D721Med (cell line): Measurements from ENCODE around the gene FCER2.

ENCODE experiments used
- DNase-seq: peaks from one replicate; pipeline ENCODE4 v3.0.0; 2011; ENCODE audit warnings: low spot score; ENCODE audit not compliant: insufficient read length
- FAIRE-seq: peaks from 2 replicates; lab custom pipeline; 2011; peaks lifted over from hg19 to GRCh38; lab: Jason Lieb, UNC
- TF ChIP-seq, protein P1 (sequence below): IDR thresholded peaks from 2 replicates; pipeline ENCODE4 v1.5.1; 2012; ENCODE audit warnings: mild to moderate bottlenecking, control low read depth; ENCODE audit not compliant: insufficient read depth; ENCODE audit errors: missing control alignments

FCER2 gene

DNA sequence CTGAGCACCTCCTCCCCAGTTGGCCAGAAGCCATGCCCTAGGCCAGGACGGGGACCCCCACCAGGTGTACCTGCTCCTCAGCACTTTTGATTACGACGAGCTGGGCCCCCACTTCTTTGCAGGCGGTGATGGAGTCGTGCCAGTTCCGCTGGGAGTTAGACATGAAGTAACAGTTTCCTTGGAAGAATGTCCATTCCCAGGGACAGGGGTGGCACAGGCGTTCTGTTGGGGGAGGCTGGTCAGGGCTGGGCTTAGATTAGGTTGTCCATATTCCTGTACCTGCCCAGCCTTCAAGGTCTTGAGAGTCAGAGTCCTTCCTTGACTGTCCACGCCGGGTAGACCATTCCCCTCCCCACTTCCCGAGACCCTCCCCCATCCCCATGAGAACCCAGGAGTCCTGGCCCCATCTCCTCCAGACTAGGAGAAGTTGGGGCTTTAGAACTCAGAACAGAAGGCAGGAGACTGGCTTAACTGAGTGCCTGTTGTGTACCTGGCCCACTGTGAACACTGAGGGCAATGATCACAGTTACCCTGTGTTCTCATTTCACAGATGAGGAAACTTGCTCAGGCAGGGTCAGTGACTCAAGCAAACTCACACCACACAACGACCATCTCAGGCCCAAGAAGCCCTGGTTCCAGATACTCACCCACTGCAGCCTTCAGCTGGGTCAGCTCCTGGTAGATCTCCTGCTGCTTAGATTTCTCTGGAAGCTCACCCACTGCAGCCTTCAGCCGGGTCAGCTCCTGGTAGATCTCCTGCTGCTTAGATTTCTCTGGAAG, 43.1 kb upstream of the FCER2 start:
- DNase-seq (no peak), FAIRE-seq (no peak)
- TF ChIP-seq, protein P1, sequence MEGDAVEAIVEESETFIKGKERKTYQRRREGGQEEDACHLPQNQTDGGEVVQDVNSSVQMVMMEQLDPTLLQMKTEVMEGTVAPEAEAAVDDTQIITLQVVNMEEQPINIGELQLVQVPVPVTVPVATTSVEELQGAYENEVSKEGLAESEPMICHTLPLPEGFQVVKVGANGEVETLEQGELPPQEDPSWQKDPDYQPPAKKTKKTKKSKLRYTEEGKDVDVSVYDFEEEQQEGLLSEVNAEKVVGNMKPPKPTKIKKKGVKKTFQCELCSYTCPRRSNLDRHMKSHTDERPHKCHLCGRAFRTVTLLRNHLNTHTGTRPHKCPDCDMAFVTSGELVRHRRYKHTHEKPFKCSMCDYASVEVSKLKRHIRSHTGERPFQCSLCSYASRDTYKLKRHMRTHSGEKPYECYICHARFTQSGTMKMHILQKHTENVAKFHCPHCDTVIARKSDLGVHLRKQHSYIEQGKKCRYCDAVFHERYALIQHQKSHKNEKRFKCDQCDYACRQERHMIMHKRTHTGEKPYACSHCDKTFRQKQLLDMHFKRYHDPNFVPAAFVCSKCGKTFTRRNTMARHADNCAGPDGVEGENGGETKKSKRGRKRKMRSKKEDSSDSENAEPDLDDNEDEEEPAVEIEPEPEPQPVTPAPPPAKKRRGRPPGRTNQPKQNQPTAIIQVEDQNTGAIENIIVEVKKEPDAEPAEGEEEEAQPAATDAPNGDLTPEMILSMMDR = no peak

DNA sequence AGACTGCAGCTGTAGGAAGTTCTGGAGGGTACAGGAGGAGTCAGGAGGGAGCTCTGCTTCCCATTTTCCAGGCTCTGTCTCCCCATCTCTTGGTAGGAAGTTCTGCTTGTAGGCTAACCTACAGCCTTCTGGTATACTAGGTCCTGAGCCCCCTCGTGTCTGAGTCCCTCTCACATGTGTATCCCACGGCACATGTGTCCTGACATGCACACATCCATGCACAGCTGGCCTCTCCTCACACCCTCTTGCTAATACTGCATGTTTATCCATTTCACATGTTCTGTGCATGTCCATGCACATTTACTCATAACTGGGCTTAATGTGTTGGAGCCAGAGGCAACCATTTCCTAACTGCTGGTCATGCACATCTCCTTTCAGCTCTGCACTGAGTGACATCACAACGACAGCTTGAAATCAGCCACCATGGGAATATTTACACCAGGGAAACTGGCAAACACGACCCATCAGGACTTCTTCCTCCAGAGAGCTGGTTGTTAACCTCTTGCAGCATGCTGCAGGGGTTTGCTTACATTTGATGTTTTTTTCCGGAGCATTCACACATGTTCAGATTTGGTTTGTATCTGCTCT, 42.4 kb upstream of the FCER2 start:
- FAIRE-seq (no peak), DNase-seq (no peak)
- TF ChIP-seq, protein P1 = no peak

DNA sequence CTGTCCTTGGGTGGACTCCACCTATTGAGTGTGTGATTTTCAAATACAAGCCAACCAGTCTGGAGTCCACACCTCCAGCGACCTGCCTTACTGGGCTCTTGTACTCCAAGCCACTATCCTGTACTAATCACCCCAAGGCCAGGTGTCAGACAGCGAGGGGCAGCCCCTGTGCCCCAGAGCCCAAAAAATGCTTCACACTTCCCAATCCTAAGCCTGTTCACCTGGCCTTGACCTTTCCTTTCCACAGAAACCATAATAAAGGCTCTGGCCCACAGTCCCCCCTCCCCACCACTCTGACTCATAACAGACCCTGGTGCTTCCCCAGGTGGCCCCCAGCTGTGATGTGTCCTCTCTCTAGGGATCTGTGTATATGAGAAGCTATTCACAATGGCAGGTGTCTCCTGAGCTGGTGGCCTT, 41.5 kb upstream of the FCER2 start:
- DNase-seq = peak; percentile 7
- TF ChIP-seq, protein P1 = no peak
- FAIRE-seq = no peak

DNA sequence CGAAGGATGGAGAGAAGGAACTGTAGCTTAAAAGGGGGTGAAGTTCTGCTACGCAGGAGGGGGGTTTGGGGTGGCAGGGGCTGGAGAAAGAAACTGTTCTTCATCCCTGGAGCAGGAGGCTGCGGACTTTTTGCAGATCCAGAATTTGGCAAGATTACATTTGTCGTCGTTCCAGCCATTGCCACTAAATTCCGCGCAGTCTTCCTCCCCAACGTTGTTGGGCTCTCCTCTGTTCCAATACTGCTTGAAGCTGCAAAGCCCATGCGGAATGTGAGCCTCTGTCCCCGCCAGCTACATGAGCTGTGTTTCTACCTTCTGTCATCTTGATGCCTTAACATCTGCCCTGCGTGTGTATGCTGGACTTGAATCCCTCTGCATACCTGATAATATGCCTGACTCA, 41.1 kb upstream of the FCER2 start:
- DNase-seq (no peak), FAIRE-seq (no peak)
- TF ChIP-seq, protein P1 = no peak

DNA sequence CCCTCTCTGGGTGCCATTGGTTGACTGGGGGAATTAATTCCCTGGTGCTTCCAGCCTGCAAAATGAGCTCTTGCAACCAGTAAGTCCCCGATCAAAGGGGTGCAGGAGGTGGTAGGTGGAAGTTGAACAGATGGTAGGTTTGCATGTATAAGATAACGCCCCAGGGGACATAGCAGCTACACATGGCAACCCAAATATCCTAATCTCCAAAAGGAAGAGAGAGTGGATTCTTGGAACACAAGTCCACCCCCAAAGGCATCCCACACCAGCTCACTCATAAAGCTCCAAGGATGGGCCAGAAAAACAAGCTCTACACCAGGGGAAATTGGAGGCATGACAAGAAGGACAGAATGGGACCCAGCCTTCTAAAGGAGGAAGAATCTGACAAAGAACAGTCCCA, 40.6 kb upstream of the FCER2 start:
- FAIRE-seq (no peak), DNase-seq (no peak)
- TF ChIP-seq, protein P1 = no peak

DNA sequence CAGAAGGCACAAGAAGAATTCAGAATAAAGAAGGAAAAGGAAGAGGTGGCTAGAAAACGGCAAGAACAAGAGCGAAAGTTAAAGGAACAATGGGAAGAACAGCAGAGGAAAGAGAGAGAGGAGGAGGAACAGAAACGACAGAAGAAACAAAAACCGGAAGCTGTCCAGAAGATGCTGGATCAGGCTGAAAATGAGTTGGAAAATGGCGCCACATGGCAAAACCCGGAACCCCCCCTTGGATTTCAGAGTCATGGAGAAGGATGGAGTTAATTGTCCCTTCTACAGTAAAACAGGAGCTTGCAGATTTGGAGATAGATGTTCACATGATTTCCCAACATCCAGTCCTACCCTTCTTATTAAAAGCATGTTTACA, 38.7 kb upstream of the FCER2 start:
- TF ChIP-seq, protein P1 = no peak
- no peak for DNase-seq
- FAIRE-seq = no peak
